Suprapubic skin (tissue), 4 donors: Measurements from ENCODE around the gene IGFBP7. TPM values are rescaled to one million over a fixed set of nuclear protein-coding genes. Genes with fewer than 3 reads are reported as not detected.

Experiments
- DNase-seq, 2 donors: peaks; one replicate each; pipeline ENCODE4 v3.0.0-alpha.2; 2019; ENCODE audit warnings: low spot score in 2 of 2
- H3K27ac ChIP-seq: fragments of 200-600 bp; sonication (generic); one replicate; pipeline ENCODE4 v1.5.1; 2019
- H3K27me3 ChIP-seq: fragments of 200-600 bp; sonication (generic); one replicate; pipeline ENCODE4 v1.5.1; 2019
- H3K36me3 ChIP-seq: fragments of 200-600 bp; sonication (generic); one replicate; pipeline ENCODE4 v1.5.1; 2019
- H3K4me1 ChIP-seq: fragments of 200-600 bp; sonication (generic); one replicate; pipeline ENCODE4 v1.5.1; 2019
- H3K4me3 ChIP-seq: fragments of 200-600 bp; sonication (generic); one replicate; pipeline ENCODE4 v1.5.1; 2019; ENCODE audit warnings: mild to moderate bottlenecking
- H3K9me3 ChIP-seq: fragments of 200-600 bp; sonication (generic); one replicate; pipeline ENCODE4 v1.5.1; 2019
- CTCF ChIP-seq, 2 donors: fragments of 200-600 bp in 1 of 2; fragments of 450-650 bp in 1 of 2; sonication (generic) in 1 of 2; IDR thresholded peaks; one replicate each; pipeline ENCODE4 v1.5.1; 2016 to 2019; ENCODE audit warnings: antibody characterized with exemption in 2 of 2, mild to moderate bottlenecking in 1 of 2, moderate library complexity in 1 of 2
- EP300 ChIP-seq: sonication (generic); formaldehyde crosslinking; IDR thresholded peaks from one replicate; pipeline ENCODE4 v1.6.1; 2017; ENCODE audit warnings: antibody characterized with exemption
- POLR2A ChIP-seq, 2 donors: fragments of 450-650 bp; IDR thresholded peaks; one replicate each; pipeline ENCODE4 v1.6.1; 2017; ENCODE audit warnings: antibody characterized with exemption in 2 of 2, mild to moderate bottlenecking in 2 of 2, moderate library complexity in 2 of 2
- POLR2AphosphoS5 ChIP-seq, 3 donors: sonication (generic); formaldehyde crosslinking; IDR thresholded peaks; one replicate each; pipeline ENCODE4 v1.6.1; 2017; ENCODE audit warnings: antibody characterized with exemption in 3 of 3
- WGBS: methylation state at CpG from one replicate; pipeline ENCODE4 v1.1.5; 2018; 5-methylcytosine and 5-hydroxymethylcytosine counted together
- total RNA-seq, 4 donors: library from RNA; depleted of rRNA; stranded (reverse); fragments of >200 nt; gene quantifications; one replicate each; pipeline ENCODE4 v1.1.0, GENCODE V29; 2016

IGFBP7 gene
- total RNA-seq, 4 donors from 2014 or later, result 85.3 to 152 (median 125) TPM

DNA sequence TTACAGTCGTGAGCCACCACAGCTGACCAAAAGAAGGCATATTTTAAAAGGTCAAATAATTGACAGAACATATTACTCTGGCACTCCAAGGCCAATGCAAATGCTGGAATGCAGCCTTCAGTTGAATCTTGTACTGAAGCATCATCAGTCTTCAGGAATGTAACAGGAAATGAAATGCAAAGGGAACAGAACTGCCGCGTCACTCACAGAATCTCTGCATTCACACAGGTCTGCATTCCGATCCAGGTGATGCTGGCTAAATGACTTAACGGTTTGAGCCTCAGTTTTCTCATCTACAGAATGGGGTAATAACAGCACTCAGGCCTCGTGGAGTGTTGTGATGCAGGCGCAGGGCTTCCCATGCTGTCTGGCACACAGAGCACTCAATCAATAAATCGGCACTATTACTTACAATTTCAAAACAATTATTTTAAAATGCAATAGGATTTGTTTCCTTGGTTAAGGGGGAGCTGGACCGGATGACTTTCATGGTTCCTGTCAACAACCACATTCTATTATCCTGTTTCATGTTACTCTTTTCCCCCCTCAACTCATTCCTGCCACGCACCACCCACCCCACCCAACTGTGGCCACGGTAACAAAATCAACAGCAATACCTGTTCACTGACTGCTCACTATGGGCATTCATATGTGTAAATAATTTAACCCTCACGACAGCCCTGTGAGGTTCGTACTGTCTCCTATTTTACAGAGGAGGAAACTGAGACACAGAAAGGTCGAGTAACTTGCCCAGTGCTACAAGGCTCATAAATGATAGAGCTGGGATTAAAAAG is 32.4 kb downstream of the IGFBP7 start:
- no peaks in the 10 kb centered on the region for H3K27me3 ChIP-seq
- TF ChIP-seq POLR2AphosphoS5 (IDR thresholded peaks at IDR 0.05), result no peak
- no peak for TF ChIP-seq CTCF (IDR thresholded peaks at IDR 0.05)
- no peak for TF ChIP-seq POLR2A (IDR thresholded peaks at IDR 0.05)
- TF ChIP-seq EP300, result no peak
- no peaks in the 10 kb centered on the region for H3K36me3 ChIP-seq
- 67% methylated on average over 14 of the region's 14 CpGs for WGBS
- DNase-seq, result no peak
- no peak overlapping the region for H3K4me3 ChIP-seq
- no peaks in the 10 kb centered on the region for H3K9me3 ChIP-seq
- peaks cover 51% of the 10 kb centered on the region for H3K4me1 ChIP-seq
- H3K27ac ChIP-seq, result no peak overlapping the region

DNA sequence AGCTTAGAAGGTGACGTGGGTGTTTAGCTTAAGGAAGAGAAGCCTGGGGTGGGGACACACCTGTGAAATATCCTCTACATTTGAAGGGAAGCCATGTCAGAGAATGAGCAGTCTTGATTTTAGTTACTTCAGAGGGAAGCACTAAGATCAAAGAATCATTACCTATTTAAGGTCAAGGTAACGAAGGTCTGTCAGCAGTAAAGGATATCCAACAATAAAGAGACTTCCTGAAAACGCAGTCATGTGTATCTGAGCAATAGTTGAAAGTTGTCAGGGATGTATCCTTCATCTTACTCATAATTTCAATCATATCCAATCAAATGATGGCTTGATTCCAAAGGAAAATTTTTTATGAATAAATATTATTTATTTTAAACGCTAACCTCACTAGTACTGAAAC is 33.5 kb downstream of the IGFBP7 start:
- H3K4me1 ChIP-seq, result peaks cover 40% of the 10 kb centered on the region
- H3K4me3 ChIP-seq, result no peak overlapping the region
- DNase-seq, result no peak
- H3K27ac ChIP-seq, result no peak overlapping the region
- TF ChIP-seq CTCF (IDR thresholded peaks at IDR 0.05), result no peak
- no peak for TF ChIP-seq POLR2A (IDR thresholded peaks at IDR 0.05)
- TF ChIP-seq EP300, result no peak
- TF ChIP-seq POLR2AphosphoS5 (IDR thresholded peaks at IDR 0.05), result no peak
- H3K36me3 ChIP-seq, result no peaks in the 10 kb centered on the region
- H3K9me3 ChIP-seq, result no peaks in the 10 kb centered on the region
- H3K27me3 ChIP-seq, result no peaks in the 10 kb centered on the region
- 53% methylated on average over 4 of the region's 4 CpGs for whole genome bisulfite sequencing

DNA sequence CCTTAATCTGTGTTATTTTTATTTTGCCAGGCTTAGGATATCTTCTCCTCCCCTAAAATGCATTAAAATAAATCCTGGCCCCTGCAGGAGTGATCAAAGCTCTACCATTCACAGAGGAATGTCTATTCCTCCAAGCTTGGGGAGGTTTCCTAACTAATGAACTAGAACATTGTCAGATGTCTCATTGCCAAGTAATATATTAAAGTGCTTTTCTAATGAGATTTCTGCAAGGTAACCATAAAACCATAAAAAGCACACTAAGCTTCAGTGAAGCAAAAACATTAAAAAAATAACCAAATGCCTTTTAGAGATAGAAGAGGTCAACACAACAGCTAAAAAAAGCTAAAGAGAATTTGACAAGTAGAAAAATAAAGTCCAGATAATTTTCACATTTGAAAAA is 34.8 kb downstream of the IGFBP7 start:
- Histone ChIP-seq H3K27me3 (no peaks in the 10 kb centered on the region), H3K4me1 (peaks cover 38% of the 10 kb centered on the region), H3K9me3 (no peaks in the 10 kb centered on the region), H3K36me3 (no peaks in the 10 kb centered on the region), H3K4me3 (no peak overlapping the region), H3K27ac (no peak overlapping the region)
- no peak for DNase-seq
- no peak for TF ChIP-seq POLR2A (IDR thresholded peaks at IDR 0.05)
- no peak for TF ChIP-seq CTCF (IDR thresholded peaks at IDR 0.05)
- TF ChIP-seq EP300, result no peak
- no peak for TF ChIP-seq POLR2AphosphoS5 (IDR thresholded peaks at IDR 0.05)

GRCh38 chr4:57074744-57075143 is 35.4 kb downstream of the IGFBP7 start:
- no peaks in the 10 kb centered on the region for H3K27me3 ChIP-seq
- no peaks in the 10 kb centered on the region for H3K36me3 ChIP-seq
- no peak overlapping the region for H3K4me3 ChIP-seq
- H3K4me1 ChIP-seq, result peaks cover 34% of the 10 kb centered on the region
- WGBS, result 8% methylated on average over 4 of the region's 4 CpGs
- no peaks in the 10 kb centered on the region for H3K9me3 ChIP-seq
- DNase-seq, result no peak
- peak overlapping the region; percentile 38 for H3K27ac ChIP-seq
- TF ChIP-seq EP300, result no peak
- TF ChIP-seq CTCF (IDR thresholded peaks at IDR 0.05), result no peak
- no peak for TF ChIP-seq POLR2AphosphoS5 (IDR thresholded peaks at IDR 0.05)
- TF ChIP-seq POLR2A (IDR thresholded peaks at IDR 0.05), result no peak

DNA sequence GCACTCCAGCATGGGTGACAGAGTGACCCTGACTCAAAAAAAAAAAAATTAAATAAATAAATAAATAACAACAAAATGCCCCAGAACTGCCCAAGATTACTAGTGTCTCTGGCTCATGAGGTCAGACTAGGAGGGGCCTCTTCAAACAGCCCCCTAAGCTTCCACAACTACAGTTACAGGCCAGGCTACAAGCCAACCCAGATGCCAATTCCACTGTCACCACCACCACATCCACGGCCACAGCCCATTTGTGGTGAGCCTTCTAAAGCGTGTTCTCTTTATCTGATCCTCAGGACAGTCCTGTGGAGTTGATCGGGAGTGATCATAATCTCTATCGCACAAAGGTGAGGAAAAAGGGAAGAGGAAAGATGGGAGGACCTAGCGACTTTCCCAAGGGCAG is 36.6 kb downstream of the IGFBP7 start:
- no peak overlapping the region for H3K4me3 ChIP-seq
- DNase-seq, result no peak
- no peak for TF ChIP-seq CTCF (IDR thresholded peaks at IDR 0.05)
- no peak for TF ChIP-seq POLR2A (IDR thresholded peaks at IDR 0.05)
- TF ChIP-seq POLR2AphosphoS5 (IDR thresholded peaks at IDR 0.05), result no peak
- TF ChIP-seq EP300, result no peak
- H3K4me1 ChIP-seq, result peaks cover 26% of the 10 kb centered on the region
- no peaks in the 10 kb centered on the region for H3K36me3 ChIP-seq
- no peaks in the 10 kb centered on the region for H3K9me3 ChIP-seq
- H3K27ac ChIP-seq, result no peak overlapping the region
- 69% methylated on average over 5 of the region's 5 CpGs for WGBS
- H3K27me3 ChIP-seq, result no peaks in the 10 kb centered on the region
